ENCODE measurements around the gene NIFK.

DNA sequence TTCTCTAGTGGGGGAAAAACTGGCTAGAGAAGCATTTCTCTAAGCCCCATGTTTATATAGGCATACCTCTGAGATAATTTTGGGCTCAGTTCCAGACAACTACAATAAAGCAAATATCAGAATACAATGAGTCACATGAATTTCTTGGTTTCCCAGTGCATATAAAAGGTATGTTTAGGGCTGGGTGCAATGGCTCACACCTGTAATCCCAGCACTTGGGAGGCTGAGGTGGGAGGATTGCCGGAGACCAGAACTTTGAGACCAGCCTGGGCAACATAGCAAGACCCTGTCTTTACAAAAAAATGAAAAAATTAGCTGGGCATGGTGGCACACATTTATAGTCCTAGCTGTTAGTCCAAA, 41.0 kb upstream of the NIFK start:
- TF ChIP-seq TAF1 (IDR thresholded peaks at IDR 0.05; ENCODE audit: low read depth, low read length) (no peak), POU2F2 (IDR thresholded peaks at IDR 0.05; ENCODE audit: low read depth, low read length) (no peak), POLR2AphosphoS5 (IDR thresholded peaks at IDR 0.05; ENCODE audit: low read depth, low read length) (no peak), POLR2A (IDR thresholded peaks at IDR 0.05; ENCODE audit: low read depth, low read length) (no peak), PAX5 (IDR thresholded peaks at IDR 0.05; ENCODE audit: insufficient read depth, low read length, severe bottlenecking) (no peak), SPI1 (IDR thresholded peaks at IDR 0.05; ENCODE audit: low read depth, low read length) (no peak)
